ENCODE measurements around the gene MITF.

Gene MITF

DNA sequence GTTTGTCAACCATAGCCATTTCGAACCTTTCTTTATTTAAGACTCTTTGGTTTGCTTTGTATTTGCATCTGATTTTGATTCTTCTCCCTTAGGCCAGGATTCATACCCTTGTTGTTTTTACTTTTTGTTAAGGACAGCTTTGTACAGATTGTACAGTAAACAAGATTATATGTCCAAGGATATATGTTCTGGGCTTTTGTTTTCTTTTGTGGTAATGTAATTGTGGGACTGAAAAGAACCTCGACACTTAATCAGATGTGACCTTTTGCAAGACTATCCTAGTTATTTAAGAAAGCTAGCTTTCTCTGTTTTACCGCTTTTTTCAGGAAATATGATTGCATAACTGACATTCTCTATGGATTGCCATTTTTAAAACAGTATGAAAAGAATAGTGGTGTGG lies 193.2 kb downstream of the MITF start:
- no peaks in the 10 kb centered on the region for H3K9me3 Mint-ChIP-seq
- H3K36me3 Mint-ChIP-seq (ENCODE audit: low read depth), result peaks cover 7% of the 10 kb centered on the region
- H3K4me1 Mint-ChIP-seq (ENCODE audit: low read depth), result peaks cover 4% of the 10 kb centered on the region
- no peaks in the 10 kb centered on the region for H3K27me3 Mint-ChIP-seq
- no peak overlapping the region for H3K4me3 Mint-ChIP-seq
- intact Hi-C loops (cut with micrococcal nuclease), result no loop called here
- H3K27ac Mint-ChIP-seq, result no peak overlapping the region

DNA sequence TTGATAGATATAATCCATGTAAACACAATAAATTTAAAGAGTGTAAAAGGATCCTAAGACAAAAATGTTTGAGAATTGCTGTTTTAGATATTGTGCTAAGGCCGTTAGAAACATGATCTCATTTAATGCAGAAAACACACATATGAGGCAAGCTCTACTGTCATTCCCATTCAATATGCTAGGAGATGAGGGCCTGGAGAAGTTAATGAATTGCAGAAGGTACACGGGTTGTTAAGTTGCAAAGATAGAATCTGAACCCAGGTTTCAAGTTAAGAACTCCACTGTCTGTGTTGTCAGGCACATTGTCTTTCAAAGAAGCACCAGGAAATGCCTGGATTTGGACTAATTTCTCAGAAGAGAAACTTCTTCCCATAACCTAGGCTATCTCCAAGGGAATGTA lies 195.1 kb downstream of the MITF start:
- no peaks in the 10 kb centered on the region for H3K27me3 Mint-ChIP-seq
- intact Hi-C loops (cut with micrococcal nuclease), result no loop called here
- H3K4me1 Mint-ChIP-seq (ENCODE audit: low read depth), result no peaks in the 10 kb centered on the region

DNA sequence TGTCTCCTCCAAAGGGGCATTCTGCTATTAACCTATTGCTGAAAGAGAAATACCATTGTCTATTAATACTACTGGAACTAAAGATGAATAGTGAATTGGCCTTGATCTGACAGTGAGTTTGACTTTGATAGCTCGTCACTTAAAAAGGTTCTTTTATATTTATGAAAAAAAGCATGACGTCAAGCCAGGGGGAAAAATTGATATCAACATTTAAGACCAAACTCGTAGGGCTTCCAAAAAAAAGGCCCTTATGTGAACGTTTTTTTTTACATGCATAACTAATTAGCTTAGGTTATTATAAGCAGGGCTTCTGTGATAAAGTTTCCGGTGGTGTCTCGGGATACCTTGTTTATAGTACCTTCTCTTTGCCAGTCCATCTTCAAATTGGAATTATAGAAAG lies 197.0 kb downstream of the MITF start:
- Mint-ChIP-seq H3K4me3 (no peak overlapping the region), H3K27me3 (no peaks in the 10 kb centered on the region), H3K9me3 (no peaks in the 10 kb centered on the region), H3K4me1 (ENCODE audit: low read depth) (no peaks in the 10 kb centered on the region), H3K36me3 (ENCODE audit: low read depth) (peaks cover 18% of the 10 kb centered on the region), H3K27ac (no peak overlapping the region)
- intact Hi-C loops (cut with micrococcal nuclease), result no loop called here

More for the DNA sequence above, 195.1 kb downstream of the MITF start:
- H3K36me3 Mint-ChIP-seq (ENCODE audit: low read depth), result peaks cover 22% of the 10 kb centered on the region
- no peak overlapping the region for H3K4me3 Mint-ChIP-seq
- no peak overlapping the region for H3K27ac Mint-ChIP-seq
- no peaks in the 10 kb centered on the region for H3K9me3 Mint-ChIP-seq

DNA sequence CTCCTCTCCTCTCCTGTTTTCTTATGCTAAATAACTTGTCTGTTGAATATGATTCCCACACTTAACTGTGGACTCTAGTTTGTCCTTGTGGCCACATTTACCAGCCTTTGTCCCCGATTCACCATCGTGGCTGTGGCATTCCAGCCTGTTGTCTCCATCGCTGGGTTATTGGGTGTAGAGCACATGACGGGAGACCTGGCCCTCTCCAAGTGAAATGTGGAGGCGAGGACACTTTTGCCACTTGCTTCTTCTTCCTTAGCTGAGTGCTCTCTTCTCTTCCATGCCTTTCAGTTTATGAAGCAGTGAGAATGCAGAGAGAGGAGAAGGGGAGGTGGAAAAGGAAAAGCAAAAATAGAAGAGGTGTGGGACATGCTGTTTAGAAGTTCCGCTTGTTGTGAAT lies 198.8 kb downstream of the MITF start:
- intact Hi-C loops (cut with micrococcal nuclease), result no loop called here
- H3K9me3 Mint-ChIP-seq, result no peaks in the 10 kb centered on the region
- H3K27me3 Mint-ChIP-seq, result no peaks in the 10 kb centered on the region
- H3K4me3 Mint-ChIP-seq, result no peak overlapping the region
- H3K27ac Mint-ChIP-seq, result no peak overlapping the region
- H3K4me1 Mint-ChIP-seq (ENCODE audit: low read depth), result no peaks in the 10 kb centered on the region
- H3K36me3 Mint-ChIP-seq (ENCODE audit: low read depth), result peaks cover 36% of the 10 kb centered on the region

DNA sequence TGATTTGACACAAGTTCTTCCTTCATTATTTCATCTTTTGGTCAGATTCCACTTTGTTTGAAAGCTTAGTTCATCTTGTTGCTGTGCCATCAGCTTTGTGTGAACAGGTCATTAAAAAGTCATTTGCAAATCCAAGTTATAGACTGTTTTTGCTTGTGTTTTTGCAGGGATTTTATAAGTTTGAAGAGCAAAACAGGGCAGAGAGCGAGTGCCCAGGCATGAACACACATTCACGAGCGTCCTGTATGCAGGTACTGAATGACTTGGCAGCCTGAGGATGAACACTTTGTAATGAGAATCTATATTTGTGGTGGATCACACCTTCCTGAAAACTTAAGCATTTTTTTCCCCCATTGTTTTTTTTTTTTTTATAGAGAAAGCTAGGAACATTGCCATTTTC lies 199.7 kb downstream of the MITF start:
- Mint-ChIP-seq H3K27me3 (no peaks in the 10 kb centered on the region), H3K36me3 (ENCODE audit: low read depth) (peaks cover 38% of the 10 kb centered on the region), H3K4me3 (no peak overlapping the region), H3K27ac (no peak overlapping the region), H3K9me3 (no peaks in the 10 kb centered on the region), H3K4me1 (ENCODE audit: low read depth) (no peaks in the 10 kb centered on the region)
- intact Hi-C loops (cut with micrococcal nuclease), result no loop called here

DNA sequence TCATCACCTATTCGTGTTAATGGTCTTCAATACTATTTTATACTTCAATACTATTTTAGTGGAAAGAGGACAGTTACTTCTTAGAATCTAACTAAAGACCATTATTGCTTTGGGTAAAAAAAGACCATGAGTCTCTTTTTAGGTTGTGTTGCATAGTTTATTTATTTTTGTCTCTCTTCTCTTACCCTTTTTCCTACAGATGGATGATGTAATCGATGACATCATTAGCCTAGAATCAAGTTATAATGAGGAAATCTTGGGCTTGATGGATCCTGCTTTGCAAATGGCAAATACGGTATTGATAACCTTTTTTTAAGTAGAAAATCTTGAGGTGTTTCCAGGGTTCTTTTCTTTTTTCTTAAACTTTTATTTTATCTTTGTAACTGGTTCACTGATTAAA lies 201.8 kb downstream of the MITF start:
- H3K4me3 Mint-ChIP-seq, result no peak overlapping the region
- H3K9me3 Mint-ChIP-seq, result no peaks in the 10 kb centered on the region
- no peaks in the 10 kb centered on the region for H3K4me1 Mint-ChIP-seq (ENCODE audit: low read depth)
- H3K27ac Mint-ChIP-seq, result no peak overlapping the region
- peaks cover 38% of the 10 kb centered on the region for H3K36me3 Mint-ChIP-seq (ENCODE audit: low read depth)
- no peaks in the 10 kb centered on the region for H3K27me3 Mint-ChIP-seq
- intact Hi-C loops (cut with micrococcal nuclease), result no loop called here

DNA sequence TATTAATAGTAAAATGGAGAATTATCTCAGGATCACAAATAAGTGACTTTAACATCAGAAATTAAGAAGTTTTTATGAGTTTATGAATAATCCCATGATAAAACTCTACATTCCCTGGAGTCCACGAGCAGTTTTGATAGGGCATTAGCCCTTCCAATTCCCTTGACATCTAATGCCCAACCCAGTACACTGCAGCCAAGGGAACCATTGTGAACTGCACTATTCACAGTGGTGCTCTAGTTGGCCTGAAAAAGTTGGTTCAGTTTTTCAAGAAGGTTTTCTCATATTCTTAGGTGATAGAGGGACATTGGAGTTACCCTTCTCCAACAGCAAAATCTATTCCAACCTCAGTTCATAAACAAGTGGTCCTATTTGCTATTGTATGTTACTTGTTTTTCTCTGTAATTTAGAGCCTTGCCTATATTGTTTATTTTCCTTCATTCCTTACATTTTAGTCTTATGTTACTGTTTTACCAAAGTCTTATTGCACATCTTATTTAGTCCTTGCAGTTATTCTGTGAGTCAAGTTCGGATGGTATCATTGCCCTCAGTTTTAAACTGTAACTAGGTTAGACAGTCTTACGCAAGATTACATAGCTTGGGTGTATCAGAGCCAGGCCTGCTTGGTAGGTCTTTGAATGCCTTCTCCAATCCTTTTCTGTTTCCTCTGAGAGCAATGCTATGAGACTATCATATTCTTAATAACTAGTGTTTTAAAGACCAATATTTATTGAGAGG lies 202.3 kb downstream of the MITF start:
- H3K9me3 Mint-ChIP-seq, result no peaks in the 10 kb centered on the region
- H3K4me1 Mint-ChIP-seq (ENCODE audit: low read depth), result no peaks in the 10 kb centered on the region
- intact Hi-C loops (cut with micrococcal nuclease), result no loop called here
- H3K4me3 Mint-ChIP-seq, result no peak overlapping the region
- H3K36me3 Mint-ChIP-seq (ENCODE audit: low read depth), result peaks cover 38% of the 10 kb centered on the region
- H3K27ac Mint-ChIP-seq, result no peak overlapping the region
- no peaks in the 10 kb centered on the region for H3K27me3 Mint-ChIP-seq

DNA sequence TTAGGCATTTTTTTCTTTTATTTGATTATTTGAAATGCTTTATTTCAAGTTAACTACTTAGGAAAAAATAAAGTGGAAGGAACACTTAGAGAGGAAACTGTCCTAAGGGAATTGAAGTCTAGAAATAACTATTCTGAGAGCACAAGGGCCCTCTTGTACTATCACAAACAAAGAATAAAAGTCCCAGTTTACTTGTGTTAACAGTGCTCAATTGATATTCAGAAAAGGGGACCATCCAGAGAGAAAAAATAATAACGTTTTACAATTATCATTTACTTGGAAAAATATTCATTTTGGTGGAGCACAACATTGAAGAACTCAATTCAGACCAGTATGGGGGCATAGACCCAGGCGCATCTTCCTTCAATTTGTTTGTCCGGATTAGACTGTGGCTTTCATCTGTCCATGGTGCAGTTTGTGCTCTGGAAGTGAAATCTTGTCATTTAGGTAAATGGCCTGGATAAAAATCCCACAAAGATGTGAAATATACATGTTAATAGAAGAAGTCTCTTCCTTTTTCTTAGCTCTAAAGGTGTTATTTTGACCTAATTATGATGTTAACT lies 205.7 kb downstream of the MITF start:
- Mint-ChIP-seq H3K9me3 (no peaks in the 10 kb centered on the region), H3K36me3 (ENCODE audit: low read depth) (peaks cover 36% of the 10 kb centered on the region), H3K4me1 (ENCODE audit: low read depth) (no peaks in the 10 kb centered on the region), H3K4me3 (no peak overlapping the region), H3K27me3 (no peaks in the 10 kb centered on the region), H3K27ac (no peak overlapping the region)
- intact Hi-C loops (cut with micrococcal nuclease), result no loop called here

DNA sequence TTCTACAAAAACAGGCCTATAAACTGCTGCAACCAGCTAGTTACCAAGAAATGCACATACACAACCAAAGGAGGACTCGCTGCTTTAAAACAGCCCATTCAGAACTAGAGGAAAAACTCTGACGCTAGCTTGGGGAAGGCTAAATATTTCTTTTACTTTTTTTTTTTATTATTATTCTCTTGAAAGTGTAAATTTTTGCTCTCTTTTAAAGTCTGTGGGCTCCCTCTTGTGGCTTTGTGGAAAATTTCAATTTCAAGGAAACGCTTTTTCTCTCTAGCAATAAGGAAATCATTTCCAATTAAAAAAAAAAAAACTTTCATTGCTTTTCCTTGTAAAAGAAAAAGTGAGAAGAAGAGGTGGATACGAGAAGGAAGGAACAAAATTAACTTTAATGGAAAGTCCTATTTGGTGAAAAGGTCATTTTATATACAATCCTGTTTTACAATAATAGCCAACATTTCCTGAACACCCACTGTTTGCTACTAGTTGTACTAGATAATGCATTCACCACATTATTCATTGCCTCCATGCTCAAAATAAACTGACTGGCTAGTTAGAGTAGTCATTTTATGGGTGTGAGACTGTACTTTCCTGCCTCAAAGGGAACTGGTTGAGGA lies 209.1 kb downstream of the MITF start:
- Mint-ChIP-seq H3K36me3 (ENCODE audit: low read depth) (peaks cover 35% of the 10 kb centered on the region), H3K9me3 (no peaks in the 10 kb centered on the region), H3K27ac (no peak overlapping the region), H3K4me3 (no peak overlapping the region), H3K27me3 (no peaks in the 10 kb centered on the region), H3K4me1 (ENCODE audit: low read depth) (no peaks in the 10 kb centered on the region)
- intact Hi-C loops (cut with micrococcal nuclease), result loop anchor here (2.0 kb wide), 2 partner anchors 156 to 258 kb away; no protein-coding TSS in a partner anchor

DNA sequence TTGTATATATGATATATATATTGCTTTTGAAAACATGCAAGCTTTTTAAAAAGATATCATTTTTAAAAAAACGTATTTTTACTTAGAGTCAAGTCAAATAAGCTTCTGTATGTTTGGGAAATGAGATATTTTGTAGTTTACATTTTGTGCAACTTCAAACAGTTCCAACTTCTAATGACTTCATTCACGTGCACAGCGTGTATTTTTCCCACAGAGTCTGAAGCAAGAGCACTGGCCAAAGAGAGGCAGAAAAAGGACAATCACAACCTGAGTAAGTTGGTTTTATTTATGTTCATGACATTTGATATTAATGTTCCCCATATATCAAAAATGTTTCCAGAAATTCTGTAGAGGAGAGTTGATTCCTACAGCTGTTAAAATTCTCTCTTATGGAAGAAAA lies 212.4 kb downstream of the MITF start:
- Mint-ChIP-seq H3K9me3 (no peaks in the 10 kb centered on the region), H3K36me3 (ENCODE audit: low read depth) (peaks cover 47% of the 10 kb centered on the region), H3K4me3 (no peak overlapping the region), H3K4me1 (ENCODE audit: low read depth) (no peaks in the 10 kb centered on the region), H3K27ac (no peak overlapping the region), H3K27me3 (no peaks in the 10 kb centered on the region)
- intact Hi-C loops (cut with micrococcal nuclease), result no loop called here

DNA sequence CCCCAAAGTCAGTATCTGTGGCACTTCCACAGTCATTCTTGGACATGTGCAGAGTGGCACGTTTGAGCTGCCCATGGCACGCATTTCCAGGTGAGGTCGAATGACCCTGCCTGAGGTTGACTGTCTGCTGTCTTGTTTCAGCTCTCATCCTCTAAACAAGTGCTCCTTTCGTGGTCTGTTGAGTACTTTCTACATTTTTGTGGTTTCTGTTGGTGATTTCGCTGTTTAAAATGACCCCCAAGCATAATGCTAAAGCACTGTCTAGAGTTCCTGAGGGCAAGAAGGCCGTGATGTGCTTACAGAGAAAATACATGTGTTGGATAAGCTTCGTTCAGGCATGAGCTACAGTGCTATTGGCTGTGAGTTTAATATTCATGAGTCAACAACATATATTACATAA lies 220.3 kb downstream of the MITF start:
- intact Hi-C loops (cut with micrococcal nuclease), result no loop called here
- no peak overlapping the region for H3K27ac Mint-ChIP-seq
- peaks cover 37% of the 10 kb centered on the region for H3K36me3 Mint-ChIP-seq (ENCODE audit: low read depth)
- H3K27me3 Mint-ChIP-seq, result no peaks in the 10 kb centered on the region
- H3K4me3 Mint-ChIP-seq, result no peak overlapping the region
- no peaks in the 10 kb centered on the region for H3K4me1 Mint-ChIP-seq (ENCODE audit: low read depth)
- H3K9me3 Mint-ChIP-seq, result no peaks in the 10 kb centered on the region

DNA sequence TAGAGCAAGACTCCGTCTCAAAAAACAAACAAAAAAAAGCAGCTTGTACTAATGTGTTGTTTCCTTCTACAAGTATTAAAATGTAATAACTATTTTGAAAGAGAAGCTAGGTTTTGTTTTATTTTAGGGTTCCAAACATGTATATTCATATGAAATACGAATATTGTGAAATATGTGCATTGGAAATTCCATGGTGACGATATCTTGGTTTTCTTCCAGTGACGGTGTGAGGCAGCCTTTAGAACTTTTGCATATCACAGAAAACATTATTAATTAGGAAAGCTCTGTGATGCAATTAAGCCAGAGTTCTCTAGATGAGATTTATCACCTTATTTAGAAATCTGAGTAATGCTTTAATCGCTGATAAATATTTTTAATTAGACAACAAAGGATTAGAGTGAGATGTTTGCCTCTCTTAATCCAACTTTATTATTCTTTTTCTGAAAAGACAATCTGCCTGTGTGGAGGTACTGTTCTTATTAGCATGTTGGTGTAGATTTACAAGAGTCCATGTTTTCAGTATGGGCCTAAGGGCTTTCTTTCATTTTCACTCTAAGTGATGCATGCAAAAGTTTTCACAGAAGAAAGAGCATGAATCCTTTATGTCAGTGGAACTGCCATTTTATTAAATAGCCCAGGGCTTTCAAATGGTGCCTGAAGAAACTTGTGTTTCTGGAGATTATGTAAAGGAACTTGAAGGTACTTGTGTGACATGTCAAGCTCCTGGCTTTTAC lies 222.6 kb downstream of the MITF start:
- no peaks in the 10 kb centered on the region for H3K4me1 Mint-ChIP-seq (ENCODE audit: low read depth)
- H3K27ac Mint-ChIP-seq, result no peak overlapping the region
- H3K27me3 Mint-ChIP-seq, result no peaks in the 10 kb centered on the region
- H3K9me3 Mint-ChIP-seq, result no peaks in the 10 kb centered on the region
- no peak overlapping the region for H3K4me3 Mint-ChIP-seq
- intact Hi-C loops (cut with micrococcal nuclease), result no loop called here
- H3K36me3 Mint-ChIP-seq (ENCODE audit: low read depth), result peaks cover 51% of the 10 kb centered on the region

DNA sequence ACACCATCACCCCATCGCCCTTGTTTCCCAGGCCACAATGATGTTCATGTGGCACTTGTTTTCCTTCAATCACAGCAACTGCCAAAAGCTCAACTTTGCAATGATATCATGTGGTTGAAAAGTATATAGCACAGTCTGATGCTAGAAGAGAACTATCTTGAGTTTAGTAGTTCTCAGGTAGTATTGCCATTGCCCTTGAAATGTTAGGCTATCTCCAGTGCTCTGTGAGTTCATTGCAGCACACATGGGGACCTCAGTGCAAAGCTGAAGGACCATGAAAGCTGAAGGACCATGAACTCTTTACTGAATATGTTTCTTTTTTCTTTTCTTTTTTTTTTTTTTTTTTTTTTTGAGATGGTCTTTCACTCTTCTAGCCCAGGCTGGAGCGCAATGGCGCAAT lies 224.4 kb downstream of the MITF start:
- Mint-ChIP-seq H3K36me3 (ENCODE audit: low read depth) (peaks cover 50% of the 10 kb centered on the region), H3K4me3 (no peak overlapping the region), H3K9me3 (no peaks in the 10 kb centered on the region), H3K27ac (no peak overlapping the region), H3K4me1 (ENCODE audit: low read depth) (no peaks in the 10 kb centered on the region), H3K27me3 (no peaks in the 10 kb centered on the region)
- intact Hi-C loops (cut with micrococcal nuclease), result no loop called here

DNA sequence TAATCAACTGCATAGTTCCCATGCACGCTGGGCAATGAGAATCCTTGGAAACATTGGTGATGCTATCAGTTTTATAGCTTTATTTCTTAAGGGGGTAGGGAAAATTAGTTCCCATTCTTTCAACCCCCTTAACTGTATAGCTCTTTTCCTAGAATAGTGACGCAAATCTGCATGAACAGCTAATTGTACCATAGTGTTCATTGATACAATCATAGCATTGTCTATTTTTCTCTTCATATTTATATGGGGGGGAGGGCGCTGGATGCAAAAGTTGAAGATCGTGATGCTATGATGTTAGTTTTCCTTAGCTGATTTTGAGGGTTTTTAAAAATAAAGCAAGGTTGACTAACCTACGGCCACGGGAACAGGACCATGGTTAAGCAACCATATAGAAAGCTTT lies 227.9 kb downstream of the MITF start:
- Mint-ChIP-seq H3K9me3 (no peaks in the 10 kb centered on the region), H3K4me3 (no peak overlapping the region), H3K4me1 (ENCODE audit: low read depth) (peaks cover 9% of the 10 kb centered on the region), H3K27ac (no peak overlapping the region), H3K27me3 (no peaks in the 10 kb centered on the region), H3K36me3 (ENCODE audit: low read depth) (peaks cover 29% of the 10 kb centered on the region)
- intact Hi-C loops (cut with micrococcal nuclease), result no loop called here

Data from dendritic cell treated with granulocyte-macrophage colony-stimulating factor and Interleukin-4, amounts not matched to agents 40 ng/mL and 50 ng/mL, for 4 days (primary cell).